Endothelial cell of umbilical vein (primary cell): ENCODE results near the gene NUP214. TPM values are rescaled to one million over a fixed set of nuclear protein-coding genes. Genes with fewer than 3 reads are reported as not detected.

Experiments used
- BruUV-seq: library from RNA; stranded (reverse); fragments of 400-500 nt; replicated peaks from 2 replicates; lab custom pipeline; 2021; lab: Mats Ljungman, UMichigan
- CTCF ChIA-PET: fragments of 300-600, 350-600 bp; sonication (Branson Sonifier 250); formaldehyde crosslinking; loops from one replicate; lab custom pipeline; 2021; ENCODE audit warnings: antibody characterized with exemption, inconsistent platforms; lab: Charles Lee
- POLR2A ChIA-PET: fragments of 300-600, 350-600 bp; sonication (Branson Sonifier 250); formaldehyde crosslinking; loops from one replicate; lab custom pipeline; 2021; ENCODE audit warnings: antibody characterized with exemption, inconsistent platforms; lab: Charles Lee
- DNase-seq: peaks from one replicate; pipeline ENCODE4 v3.0.0-alpha.2; 2011; ENCODE audit warnings: low read depth, low spot score
- FAIRE-seq: peaks from 2 replicates; lab custom pipeline; 2011; peaks lifted over from hg19 to GRCh38; lab: Jason Lieb, UNC
- H2AFZ ChIP-seq: 2 replicates; pipeline ENCODE4 v1.6.0; 2012; ENCODE audit warnings: low read depth, low read length, control low read depth, inconsistent platforms
- H3K27ac ChIP-seq: 2 replicates; pipeline ENCODE4 v1.5.1; 2011; ENCODE audit warnings: low read depth, mild to moderate bottlenecking, control low read depth, low read length, moderate library complexity; ENCODE audit not compliant: insufficient read depth
- H3K27me3 ChIP-seq, 2 experiments: 2 replicates each; pipeline versions ENCODE4 v1.6.0 to v1.6.1; 2011; ENCODE audit warnings: low read length in 2 of 2, mixed read lengths in 1 of 2; ENCODE audit not compliant: control insufficient read depth in 2 of 2, insufficient read depth in 2 of 2
- H3K36me3 ChIP-seq, 2 experiments: 2 replicates in 1 of 2; 3 replicates in 1 of 2; pipeline ENCODE4 v1.5.1; 2011; ENCODE audit warnings: low read length in 2 of 2, mild to moderate bottlenecking in 1 of 2, moderate library complexity in 1 of 2; ENCODE audit not compliant: control insufficient read depth in 2 of 2, insufficient read depth in 2 of 2; ENCODE audit errors: extremely low read depth in 1 of 2
- H3K4me1 ChIP-seq: 3 replicates; pipeline ENCODE4 v1.5.1; 2011; ENCODE audit warnings: mild to moderate bottlenecking, low read length; ENCODE audit not compliant: control insufficient read depth, insufficient read depth; ENCODE audit errors: extremely low read depth
- H3K4me2 ChIP-seq: 2 replicates; pipeline ENCODE4 v1.6.1; 2011; ENCODE audit warnings: low read length, control low read depth, mixed read lengths; ENCODE audit not compliant: insufficient read depth
- H3K4me3 ChIP-seq, 3 experiments: fragments of 200-600 bp in 1 of 3; sonication (generic), shearing (Covaris generic) in 1 of 3; replicated peaks in 1 of 3; 2 replicates each; pipeline ENCODE4 v1.5.1; 2011 to 2016; ENCODE audit warnings: control low read depth in 3 of 3, low read length in 3 of 3, mild to moderate bottlenecking in 2 of 3, inconsistent platforms in 1 of 3, low read depth in 1 of 3, moderate library complexity in 1 of 3; ENCODE audit not compliant: insufficient read depth in 1 of 3
- H3K79me2 ChIP-seq: 2 replicates; pipeline ENCODE4 v1.6.0; 2012; ENCODE audit warnings: low read length, inconsistent platforms; ENCODE audit not compliant: control insufficient read depth, insufficient read depth
- H3K9ac ChIP-seq: replicated peaks from 2 replicates; pipeline ENCODE3; 2011; ENCODE audit warnings: low read length, control low read depth; ENCODE audit not compliant: insufficient read depth; ENCODE audit errors: extremely low read depth
- H3K9me1 ChIP-seq: replicated peaks from 3 replicates; pipeline ENCODE4 v1.6.0; 2011; ENCODE audit warnings: mild to moderate bottlenecking, low read length; ENCODE audit not compliant: control insufficient read depth, insufficient read depth; ENCODE audit errors: extremely low read depth
- H3K9me3 ChIP-seq: replicated peaks from 2 replicates; pipeline ENCODE4 v1.5.1; 2012; ENCODE audit warnings: low read length, inconsistent platforms; ENCODE audit not compliant: control insufficient read depth, insufficient read depth
- H4K20me1 ChIP-seq: replicated peaks from 2 replicates; pipeline ENCODE3; 2011; ENCODE audit warnings: mild to moderate bottlenecking, low read length; ENCODE audit not compliant: control insufficient read depth, insufficient read depth; ENCODE audit errors: extremely low read depth
- CTCF ChIP-seq, 2 donors: IDR thresholded peaks; 1 replicate in 1 of 2; 2 replicates in 1 of 2; pipeline ENCODE4 v1.5.1; 2011; ENCODE audit warnings: low read length in 2 of 2, mild to moderate bottlenecking in 2 of 2, moderate library complexity in 2 of 2, control low read depth in 1 of 2, inconsistent platforms in 1 of 2, low read depth in 1 of 2; ENCODE audit not compliant: insufficient read depth in 1 of 2; ENCODE audit errors: extremely low read depth in 1 of 2
- EZH2 ChIP-seq: IDR thresholded peaks from 2 replicates; pipeline ENCODE4 v1.6.1; 2012; ENCODE audit warnings: borderline replicate concordance, low read depth, mild to moderate bottlenecking, moderate library complexity, low read length, inconsistent platforms; ENCODE audit not compliant: severe bottlenecking
- FOS ChIP-seq: IDR thresholded peaks from 2 replicates; pipeline ENCODE4 v1.6.1; 2011; ENCODE audit warnings: mild to moderate bottlenecking, low read length, moderate library complexity, borderline replicate concordance; ENCODE audit not compliant: insufficient read depth
- GATA2 ChIP-seq: IDR thresholded peaks from 2 replicates; pipeline ENCODE4 v1.7.0; 2011; ENCODE audit warnings: low read depth, mild to moderate bottlenecking, moderate library complexity, mixed read lengths, low read length; ENCODE audit not compliant: insufficient read length, insufficient read depth
- JUN ChIP-seq: IDR thresholded peaks from 2 replicates; pipeline ENCODE4 v1.6.1; 2011; ENCODE audit warnings: borderline replicate concordance, low read depth; ENCODE audit not compliant: insufficient read length, insufficient read depth
- MAX ChIP-seq: IDR thresholded peaks from 2 replicates; pipeline ENCODE4 v1.6.1; 2011; ENCODE audit not compliant: insufficient read depth, insufficient read length
- MYC ChIP-seq: IDR thresholded peaks from one replicate; pipeline ENCODE4 v1.6.1; 2011; ENCODE audit warnings: mild to moderate bottlenecking, low read depth, low read length
- POLR2A ChIP-seq: IDR thresholded peaks from 2 replicates; pipeline ENCODE4 v1.6.1; 2012; ENCODE audit warnings: low read depth, mild to moderate bottlenecking, control low read depth, low read length
- POLR2AphosphoS5 ChIP-seq: IDR thresholded peaks from 2 replicates; pipeline ENCODE4 v1.6.1; 2012; ENCODE audit warnings: low read depth, mild to moderate bottlenecking, control low read depth, low read length, moderate library complexity; ENCODE audit not compliant: insufficient read depth
- dilution Hi-C: fragments of 300-500 bp; cut with MboI; formaldehyde crosslinking; loops from one replicate; pipeline ENCODE4 v1.15.0; 2019; ENCODE audit warnings: low sequenced_read_pairs; ENCODE audit not compliant: extremely low pct_ligation_motif_present
- intact Hi-C: fragments of 100-400 bp; cut with micrococcal nuclease; formaldehyde crosslinking; loops from one replicate; pipeline ENCODE4 v1.10.0; 2022
- polyA plus RNA-seq, 4 experiments: library from polyadenylated mRNA; depleted of rRNA in 3 of 4; stranded (reverse) in 3 of 4; unstranded in 1 of 4; fragments of >200 nt; gene quantifications; 2 replicates each; pipeline versions ENCODE4 v1.2.1 to v1.2.3, GENCODE V29; 2011 to 2012; ENCODE audit warnings: missing spikeins in 1 of 4
- total RNA-seq: library from RNA; stranded (reverse); gene quantifications from 2 replicates; pipeline ENCODE4 v1.2.3, GENCODE V29; 2021

Gene NUP214
- total and polyA plus RNA-seq, 2 donors (not counting 3 experiments of a cell fraction or from before 2014, with no cell fraction given) = 28.7 to 65.9 TPM

- DNase-seq (no peak), FAIRE-seq (no peak)
- H3K9me3 ChIP-seq = no peaks in the 10 kb centered on the region
- H3K79me2 ChIP-seq = no peaks in the 10 kb centered on the region
- H3K4me2 ChIP-seq = no peak overlapping the region
- H3K9me1 ChIP-seq = no peaks in the 10 kb centered on the region
- intact Hi-C loops = no loop called here
- no TSS peak for BruUV-seq
- dilution Hi-C loops = no loop called here
- TF ChIP-seq JUN = no peak
- no peak for TF ChIP-seq POLR2AphosphoS5
- TF ChIP-seq MAX = no peak
- no peak for TF ChIP-seq MYC
- TF ChIP-seq FOS = no peak
- no peak for TF ChIP-seq GATA2
- POLR2A ChIA-PET = no interaction called here
- H2AFZ ChIP-seq = no peak overlapping the region
- peaks cover 38 to 49% of the 10 kb centered on the region in 2 experiments for H3K36me3 ChIP-seq
- no peaks in the 10 kb centered on the region for H3K27me3 ChIP-seq
- H3K4me3 ChIP-seq = no peak overlapping the region
- H3K4me1 ChIP-seq = no peaks in the 10 kb centered on the region
- H3K27ac ChIP-seq = no peak overlapping the region
- CTCF ChIA-PET = interaction anchor here (1.0 kb wide), 1 partner anchor 92 kb away, joined by 3 read pairs; no protein-coding TSS in a partner anchor
- no peaks in the 10 kb centered on the region for H4K20me1 ChIP-seq
- H3K9ac ChIP-seq = no peak overlapping the region
Observed at GRCh38 chr9:131148966-131149687, 23.7 kb downstream of the NUP214 start.

GRCh38 chr9:131149688-131150053 lies 24.3 kb downstream of the NUP214 start:
- CTCF ChIA-PET = interaction anchor here (1.0 kb wide), 1 partner anchor 92 kb away, joined by 3 read pairs; no protein-coding TSS in a partner anchor
- dilution Hi-C loops = no loop called here
- Histone ChIP-seq H3K36me3 (peaks cover 33 to 48% of the 10 kb centered on the region in 2 experiments), H3K79me2 (no peaks in the 10 kb centered on the region), H3K9ac (no peak overlapping the region), H3K27ac (no peak overlapping the region), H4K20me1 (no peaks in the 10 kb centered on the region), H3K4me2 (no peak overlapping the region), H3K4me3 (no peak overlapping the region), H3K9me1 (no peaks in the 10 kb centered on the region), H3K9me3 (no peaks in the 10 kb centered on the region), H3K27me3 (no peaks in the 10 kb centered on the region), H2AFZ (no peak overlapping the region), H3K4me1 (no peaks in the 10 kb centered on the region)
- DNase-seq (peak; percentile 37), FAIRE-seq (no peak)
- BruUV-seq = no TSS peak
- no peak for TF ChIP-seq POLR2A
- TF ChIP-seq JUN = no peak
- TF ChIP-seq MAX = no peak
- no peak for TF ChIP-seq MYC
- no peak for TF ChIP-seq GATA2
- no peak for TF ChIP-seq CTCF (IDR thresholded peaks at IDR 0.05; ENCODE audit: extremely low read depth in 1 of 2, insufficient read depth in 1 of 2, low read depth in 1 of 2, low read length in 2 of 2)
- no peak for TF ChIP-seq FOS
- TF ChIP-seq EZH2 = no peak
- TF ChIP-seq POLR2AphosphoS5 = no peak
- POLR2A ChIA-PET = no interaction called here
- intact Hi-C loops = loop anchor here (5.0 kb wide), 1 partner anchor 92 kb away; no protein-coding TSS in a partner anchor
